BLaER1 (cell line): ENCODE results near the gene SP100.

Experiments
- H3K27ac ChIP-seq: shearing (Covaris generic); formaldehyde crosslinking; 2 replicates; pipeline ENCODE4 v1.8.1; 2022
- H3K27me3 ChIP-seq: shearing (Covaris generic); formaldehyde crosslinking; 2 replicates; pipeline ENCODE4 v1.8.1; 2022
- H3K36me3 ChIP-seq: shearing (Covaris generic); formaldehyde crosslinking; 2 replicates; pipeline ENCODE4 v1.8.1; 2022
- H3K4me1 ChIP-seq: shearing (Covaris generic); formaldehyde crosslinking; 2 replicates; pipeline ENCODE4 v1.8.1; 2022
- H3K4me2 ChIP-seq: shearing (Covaris generic); formaldehyde crosslinking; 2 replicates; pipeline ENCODE4 v1.8.1; 2022
- H3K4me3 ChIP-seq: shearing (Covaris generic); formaldehyde crosslinking; 2 replicates; pipeline ENCODE4 v1.8.1; 2022
- H3K9ac ChIP-seq: shearing (Covaris generic); formaldehyde crosslinking; 2 replicates; pipeline ENCODE4 v1.8.1; 2022
- H3K9me3 ChIP-seq: shearing (Covaris generic); formaldehyde crosslinking; 2 replicates; pipeline ENCODE4 v1.8.1; 2022
- H4K20me1 ChIP-seq: shearing (Covaris generic); formaldehyde crosslinking; 2 replicates; pipeline ENCODE4 v1.8.1; 2022
- Cebpa-rat ChIP-seq: shearing (Covaris generic); IDR thresholded peaks from 2 replicates; pipeline ENCODE4 v1.8.1; 2022

SP100 gene

DNA sequence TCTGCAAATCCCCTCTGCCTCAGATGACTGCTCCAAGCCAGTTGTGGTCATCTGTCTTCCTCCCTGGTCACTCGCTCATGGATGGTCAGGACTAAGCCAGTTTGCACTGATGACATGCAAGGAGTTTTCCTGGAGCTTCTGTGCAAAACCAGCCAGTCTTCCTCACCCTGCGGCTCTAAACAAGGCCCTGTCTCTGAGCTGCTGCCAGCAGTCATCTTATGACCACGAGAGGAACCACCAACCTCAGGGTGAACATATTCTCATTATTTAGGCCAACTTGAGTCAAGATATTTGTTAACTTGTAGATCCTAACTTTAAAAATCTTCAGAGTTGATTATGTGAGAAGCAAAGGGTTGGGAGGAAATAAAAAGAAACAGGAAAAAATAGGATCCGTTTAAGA is 176.8 kb downstream of the SP100 start:
- Histone ChIP-seq H3K9ac (no peak overlapping the region), H3K4me2 (no peak overlapping the region), H4K20me1 (no peaks in the 10 kb centered on the region), H3K4me3 (no peak overlapping the region), H3K27me3 (no peaks in the 10 kb centered on the region), H3K36me3 (no peaks in the 10 kb centered on the region), H3K27ac (no peak overlapping the region), H3K4me1 (peaks cover 24% of the 10 kb centered on the region), H3K9me3 (no peaks in the 10 kb centered on the region; the same call in 1 of the 2 replicates)
- no peak for TF ChIP-seq Cebpa-rat
